Large intestine (tissue), 3 donors: ENCODE results near the gene VPREB1. TPM values are rescaled to one million over a fixed set of nuclear protein-coding genes. Genes with fewer than 3 reads are reported as not detected.
"Not testable (repeated sequence)": the region's sequence is repeated elsewhere in the genome, so short reads cannot be mapped to it uniquely, and the experiment has no call there.

Experiments
- DNase-seq, 2 donors: peaks; one replicate each; pipeline versions ENCODE4 v3.0.0 to v3.0.0-alpha.2; 2013
- H3K27ac ChIP-seq: one replicate; pipeline ENCODE4 v1.5.1; 2013; ENCODE audit warnings: low read length
- H3K27me3 ChIP-seq: 2 replicates; pipeline ENCODE4 v1.6.1; 2013; ENCODE audit warnings: low read length; ENCODE audit not compliant: control insufficient read depth, insufficient read depth
- H3K36me3 ChIP-seq: 2 replicates; pipeline ENCODE4 v1.6.1; 2013; ENCODE audit warnings: low read length; ENCODE audit not compliant: control insufficient read depth, insufficient read depth
- H3K4me1 ChIP-seq: one replicate; pipeline ENCODE4 v1.6.1; 2013; ENCODE audit warnings: low read length; ENCODE audit not compliant: control insufficient read depth, insufficient read depth
- H3K4me3 ChIP-seq: one replicate; pipeline ENCODE4 v1.5.1; 2013; ENCODE audit warnings: low read length
- H3K9me3 ChIP-seq: one replicate; pipeline ENCODE4 v1.6.1; 2013; ENCODE audit warnings: mild to moderate bottlenecking, low read depth, low read length, moderate library complexity; ENCODE audit not compliant: control insufficient read depth
- WGBS: methylation state at CpG from one replicate; pipeline ENCODE4 v1.1.5; 2013; ENCODE audit warnings: low lambda C conversion rate; ENCODE audit not compliant: insufficient coverage; 5-methylcytosine and 5-hydroxymethylcytosine counted together
- polyA plus RNA-seq: library from polyadenylated mRNA; unstranded; fragments of 120-200 nt; gene quantifications from one replicate; pipeline ENCODE4 v1.2.1, GENCODE V29; 2013

Gene VPREB1
- polyA plus RNA-seq, 1 donor, result 0.24 TPM

DNA sequence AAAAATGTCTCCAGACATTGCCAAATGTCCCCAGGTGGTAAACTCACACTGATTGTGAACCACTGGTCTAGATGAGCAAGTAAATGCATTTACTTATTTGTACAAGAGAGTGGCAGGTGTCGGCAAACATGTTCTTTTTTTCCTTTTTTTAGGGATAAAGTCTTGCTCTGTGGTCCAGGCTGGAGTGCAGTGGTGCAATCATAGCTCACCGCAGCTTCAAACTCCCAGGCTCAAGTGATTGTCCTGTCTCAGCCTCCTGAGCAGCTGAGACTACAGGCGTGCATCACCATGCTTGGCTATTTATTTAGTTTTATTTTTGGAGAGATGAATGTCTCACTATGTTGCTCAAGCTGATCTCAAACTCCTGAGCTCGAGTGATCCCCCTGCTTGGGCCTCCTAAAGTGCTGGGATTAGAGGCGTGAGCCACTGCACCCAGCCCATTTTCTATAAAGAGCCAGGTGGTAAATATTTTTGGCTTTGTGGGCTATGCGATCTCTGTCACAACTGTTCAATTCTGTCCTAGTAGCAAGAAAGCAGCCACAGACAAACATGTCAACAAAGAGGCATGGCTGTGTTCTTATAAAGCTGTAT lies 1.4 kb downstream of the VPREB1 start:
- Histone ChIP-seq H3K27me3 (peaks cover 12% of the 10 kb centered on the region), H3K9me3 (no peaks in the 10 kb centered on the region), H3K36me3 (no peaks in the 10 kb centered on the region), H3K27ac (no peak overlapping the region), H3K4me1 (no peaks in the 10 kb centered on the region), H3K4me3 (no peak overlapping the region)
- no peak for DNase-seq
- WGBS, result no CpG with 5 or more reads among the region's 6 CpGs

DNA sequence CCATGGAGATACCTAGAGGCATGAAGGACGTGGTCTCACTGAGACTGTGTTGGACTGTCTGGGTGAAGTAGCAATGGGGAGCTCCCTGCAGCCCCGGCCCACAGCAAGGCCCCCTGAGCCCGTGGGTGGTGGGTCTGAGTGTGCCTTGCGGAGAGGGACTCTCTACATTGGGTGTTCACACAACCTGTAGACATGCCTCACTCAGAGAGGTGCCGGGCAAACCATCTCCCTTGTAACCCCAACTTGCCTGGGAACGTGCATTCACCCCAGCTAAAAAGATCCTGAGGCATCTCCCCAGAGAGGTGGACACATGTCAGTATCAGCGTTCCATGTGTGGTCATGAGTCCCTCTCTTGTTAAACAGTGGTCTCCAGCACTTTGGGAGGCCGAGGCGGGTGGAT lies 2.1 kb downstream of the VPREB1 start:
- H3K9me3 ChIP-seq, result no peaks in the 10 kb centered on the region
- no peak overlapping the region for H3K27ac ChIP-seq
- no CpG with 5 or more reads among the region's 9 CpGs for WGBS
- DNase-seq, result no peak
- H3K4me3 ChIP-seq, result no peak overlapping the region
- H3K27me3 ChIP-seq, result peaks cover 9% of the 10 kb centered on the region
- H3K36me3 ChIP-seq, result no peaks in the 10 kb centered on the region
- H3K4me1 ChIP-seq, result no peaks in the 10 kb centered on the region

DNA sequence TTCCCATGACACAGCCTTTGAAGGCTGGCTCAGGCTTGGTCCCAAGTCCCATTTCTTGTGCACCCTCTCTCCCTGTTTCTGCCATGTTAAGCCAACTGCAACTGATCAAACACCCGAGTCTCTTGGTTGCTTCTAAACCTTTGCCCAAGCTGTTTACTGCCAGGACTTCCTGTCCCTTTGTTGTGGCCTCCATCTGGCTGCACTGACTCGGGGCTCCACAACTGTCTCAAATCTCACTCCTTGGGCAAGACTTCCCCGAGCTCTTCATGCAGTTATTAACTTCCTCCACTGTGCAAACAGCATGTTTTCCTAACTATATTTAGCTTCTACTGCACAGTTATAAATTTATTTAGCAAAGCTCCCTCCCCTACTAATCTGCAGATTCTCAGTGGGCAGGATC lies 4.3 kb downstream of the VPREB1 start:
- Histone ChIP-seq H3K9me3 (no peaks in the 10 kb centered on the region), H3K27me3 (peaks cover 4% of the 10 kb centered on the region), H3K36me3 (no peaks in the 10 kb centered on the region), H3K4me3 (no peak overlapping the region), H3K4me1 (no peaks in the 10 kb centered on the region), H3K27ac (no peak overlapping the region)
- DNase-seq, result no peak
- no CpG with 5 or more reads among the region's 3 CpGs for WGBS

DNA sequence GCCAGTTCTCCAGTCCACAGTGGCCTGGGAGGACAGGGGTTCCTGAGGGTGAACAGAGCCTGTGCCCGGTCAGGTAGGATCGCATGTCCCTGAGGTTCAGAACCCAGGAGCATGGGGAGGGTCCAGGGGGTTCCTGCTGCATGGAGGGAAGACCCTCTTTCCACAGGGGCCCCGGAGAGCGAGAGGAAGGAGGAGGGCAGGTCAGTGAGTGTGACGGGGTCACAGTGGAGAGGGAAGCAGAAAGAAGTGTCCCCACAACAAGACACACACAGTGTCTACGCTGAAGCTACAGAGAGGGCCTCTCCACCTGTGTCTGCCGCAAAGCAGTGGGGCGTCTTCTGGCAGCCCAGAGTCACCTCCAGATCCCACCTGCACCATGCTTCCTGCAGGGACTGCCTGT lies 6.1 kb downstream of the VPREB1 start:
- H3K4me1 ChIP-seq, H3K4me3 ChIP-seq, H3K27ac ChIP-seq, DNase-seq, H3K9me3 ChIP-seq, H3K27me3 ChIP-seq, H3K36me3 ChIP-seq: not testable (repeated sequence)
- no CpG with 5 or more reads among the region's 8 CpGs for WGBS

DNA sequence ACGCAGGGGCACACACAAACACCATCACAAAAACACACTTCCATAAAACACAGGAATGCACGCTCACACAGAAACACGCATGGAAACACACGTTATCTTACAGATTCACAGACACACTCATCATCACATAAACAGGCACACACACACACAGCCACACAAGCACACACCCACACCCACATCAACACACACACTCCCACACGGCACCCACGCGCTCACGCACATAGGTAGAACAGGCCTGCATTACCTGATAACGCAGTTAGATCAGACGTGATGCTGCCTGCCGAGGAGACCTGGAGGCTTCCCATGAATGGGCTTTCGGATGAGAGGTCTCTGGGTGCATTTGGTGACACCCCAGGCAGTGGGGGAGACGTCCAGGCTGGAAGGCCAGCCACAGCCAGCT lies 11.5 kb downstream of the VPREB1 start:
- not testable (repeated sequence) for DNase-seq, H3K27ac ChIP-seq
- no CpG with 5 or more reads among the region's 13 CpGs for WGBS

GRCh38 chr22:22258597-22259415 lies 14.2 kb downstream of the VPREB1 start:
- not testable (repeated sequence) for H3K27me3 ChIP-seq, H3K9me3 ChIP-seq, H3K36me3 ChIP-seq, H3K27ac ChIP-seq, H3K4me3 ChIP-seq, H3K4me1 ChIP-seq, DNase-seq
- 100% methylated on average over 1 of the region's 7 CpGs for WGBS

More for the DNA sequence above, 11.5 kb downstream of the VPREB1 start:
- H3K4me3 ChIP-seq, H3K27me3 ChIP-seq, H3K4me1 ChIP-seq, H3K36me3 ChIP-seq, H3K9me3 ChIP-seq: not testable (repeated sequence)

- not testable (repeated sequence) for H3K4me1 ChIP-seq, H3K9me3 ChIP-seq, H3K4me3 ChIP-seq, H3K27ac ChIP-seq, H3K27me3 ChIP-seq, DNase-seq, H3K36me3 ChIP-seq
- WGBS, result no CpG with 5 or more reads among the region's 2 CpGs
Observed at GRCh38 chr22:22260169-22260568, 15.6 kb downstream of the VPREB1 start.

- WGBS, result 86% methylated on average over 1 of the region's 4 CpGs
- not testable (repeated sequence) for H3K36me3 ChIP-seq, DNase-seq, H3K27ac ChIP-seq, H3K9me3 ChIP-seq, H3K27me3 ChIP-seq, H3K4me3 ChIP-seq, H3K4me1 ChIP-seq
Observed at GRCh38 chr22:22260586-22260985, 16.0 kb downstream of the VPREB1 start.

DNA sequence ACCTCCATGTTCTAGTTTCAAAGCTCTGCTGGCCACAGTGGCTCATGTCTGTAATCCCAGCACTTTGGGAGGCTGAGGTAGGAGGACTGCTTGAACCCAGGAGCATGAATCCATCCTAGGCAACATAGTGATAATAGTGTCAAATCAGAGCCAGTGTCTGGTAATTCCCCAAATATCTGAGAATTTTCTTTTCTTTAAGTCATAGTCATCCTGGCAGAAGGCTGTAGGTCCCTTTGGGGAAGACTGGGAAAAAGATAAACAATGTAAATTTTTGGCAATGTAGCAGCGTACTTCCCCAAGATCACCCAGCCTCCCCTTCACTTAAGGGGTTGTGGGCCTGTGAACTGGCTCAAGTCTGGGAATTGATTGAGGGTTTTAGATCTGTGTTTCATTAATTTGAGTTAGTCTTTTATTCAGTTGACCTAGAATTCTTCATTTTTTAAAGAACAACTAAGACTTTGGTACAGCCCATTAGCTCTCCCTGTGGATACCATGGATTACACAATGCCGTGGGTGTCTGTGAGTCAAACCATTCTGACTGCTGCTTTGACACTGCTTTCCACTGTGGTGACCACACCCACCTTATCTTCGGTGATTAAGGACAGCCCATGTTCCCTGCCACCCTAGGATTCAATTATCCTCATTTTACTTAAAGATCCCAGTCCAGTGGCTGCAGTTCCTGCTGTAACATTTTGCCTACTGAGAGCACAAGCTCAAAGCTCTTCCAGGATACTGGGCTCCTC lies 17.9 kb downstream of the VPREB1 start:
- not testable (repeated sequence) for H3K9me3 ChIP-seq, H3K4me3 ChIP-seq, H3K27me3 ChIP-seq, DNase-seq, H3K4me1 ChIP-seq, H3K36me3 ChIP-seq, H3K27ac ChIP-seq
- no CpG with 5 or more reads among the region's 3 CpGs for WGBS

- not testable (repeated sequence) for DNase-seq, H3K4me1 ChIP-seq, H3K27me3 ChIP-seq, H3K27ac ChIP-seq, H3K36me3 ChIP-seq, H3K9me3 ChIP-seq, H3K4me3 ChIP-seq
- no CpG with 5 or more reads among the region's 3 CpGs for WGBS
Observed at GRCh38 chr22:22263823-22264222, 19.2 kb downstream of the VPREB1 start.
